PC-9 (cell line): ENCODE measurements around the gene EPX.

ENCODE experiments used
- EZH2 ChIP-seq: fragments of 200-600 bp; sonication (generic); IDR thresholded peaks from 2 replicates; pipeline ENCODE4 v1.8.0; 2017; ENCODE audit warnings: antibody characterized with exemption, low read depth
- TF ChIP-seq, protein P1 (sequence below): fragments of 200-600 bp; sonication (generic); conservative IDR thresholded peaks from 2 replicates; pipeline ENCODE4 v1.6.1; 2017; ENCODE audit warnings: mixed run types, antibody characterized with exemption, mild to moderate bottlenecking, moderate library complexity

DNA sequence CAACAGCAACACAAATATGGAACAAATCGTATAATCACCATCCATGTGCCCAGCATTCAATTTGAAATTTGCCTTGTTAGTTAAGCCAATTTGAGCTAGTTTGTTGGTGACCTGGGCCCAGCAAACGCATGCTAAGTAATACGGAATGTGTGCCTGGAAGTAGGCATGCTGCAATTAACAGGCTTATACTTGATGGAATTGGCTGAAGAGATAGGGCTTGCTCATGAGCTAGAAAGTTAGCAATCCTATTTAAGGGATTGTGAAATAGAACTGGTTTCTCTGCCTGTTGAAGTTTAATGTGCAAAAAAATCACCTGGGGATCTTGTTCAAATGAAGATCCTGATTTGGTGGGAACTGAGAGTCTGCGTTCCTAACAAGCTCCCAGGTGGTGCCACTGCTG lies 37.4 kb downstream of the EPX start:
- TF ChIP-seq, protein P1, sequence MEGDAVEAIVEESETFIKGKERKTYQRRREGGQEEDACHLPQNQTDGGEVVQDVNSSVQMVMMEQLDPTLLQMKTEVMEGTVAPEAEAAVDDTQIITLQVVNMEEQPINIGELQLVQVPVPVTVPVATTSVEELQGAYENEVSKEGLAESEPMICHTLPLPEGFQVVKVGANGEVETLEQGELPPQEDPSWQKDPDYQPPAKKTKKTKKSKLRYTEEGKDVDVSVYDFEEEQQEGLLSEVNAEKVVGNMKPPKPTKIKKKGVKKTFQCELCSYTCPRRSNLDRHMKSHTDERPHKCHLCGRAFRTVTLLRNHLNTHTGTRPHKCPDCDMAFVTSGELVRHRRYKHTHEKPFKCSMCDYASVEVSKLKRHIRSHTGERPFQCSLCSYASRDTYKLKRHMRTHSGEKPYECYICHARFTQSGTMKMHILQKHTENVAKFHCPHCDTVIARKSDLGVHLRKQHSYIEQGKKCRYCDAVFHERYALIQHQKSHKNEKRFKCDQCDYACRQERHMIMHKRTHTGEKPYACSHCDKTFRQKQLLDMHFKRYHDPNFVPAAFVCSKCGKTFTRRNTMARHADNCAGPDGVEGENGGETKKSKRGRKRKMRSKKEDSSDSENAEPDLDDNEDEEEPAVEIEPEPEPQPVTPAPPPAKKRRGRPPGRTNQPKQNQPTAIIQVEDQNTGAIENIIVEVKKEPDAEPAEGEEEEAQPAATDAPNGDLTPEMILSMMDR = no peak
- TF ChIP-seq EZH2 = no peak
